ENCODE measurements around the gene CTXN2. TPM values are rescaled to one million over a fixed set of nuclear protein-coding genes. Genes with fewer than 3 reads are reported as not detected.
A peak's percentile ranks its signal among the peaks of the same experiment; 100 is the strongest.

CTXN2 gene
- total RNA-seq, 4 donors from 2014 or later = not detected

DNA sequence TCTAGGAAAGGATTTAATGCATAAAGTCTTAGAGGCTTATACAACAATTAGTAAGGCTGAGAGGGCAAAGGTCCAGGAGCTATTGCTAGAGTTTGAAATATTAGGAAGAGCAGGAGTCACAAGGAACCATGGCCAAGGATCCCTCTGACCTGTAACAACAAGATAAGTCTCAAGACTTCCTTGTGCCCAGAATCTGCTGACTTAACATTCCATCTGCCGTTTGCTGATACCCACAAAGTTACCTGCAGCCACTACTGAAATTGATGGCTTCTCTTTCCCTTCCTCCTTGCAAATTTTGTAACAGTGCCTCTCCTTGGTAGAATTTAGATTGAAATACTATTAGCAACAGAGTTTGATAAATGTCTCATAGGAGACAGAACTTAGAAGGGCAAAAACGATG is 8.7 kb upstream of the CTXN2 start:
- TF ChIP-seq EP300 (IDR thresholded peaks at IDR 0.05) (no peak), POLR2A (IDR thresholded peaks at IDR 0.05) (no peak)
- TF ChIP-seq, protein P1, sequence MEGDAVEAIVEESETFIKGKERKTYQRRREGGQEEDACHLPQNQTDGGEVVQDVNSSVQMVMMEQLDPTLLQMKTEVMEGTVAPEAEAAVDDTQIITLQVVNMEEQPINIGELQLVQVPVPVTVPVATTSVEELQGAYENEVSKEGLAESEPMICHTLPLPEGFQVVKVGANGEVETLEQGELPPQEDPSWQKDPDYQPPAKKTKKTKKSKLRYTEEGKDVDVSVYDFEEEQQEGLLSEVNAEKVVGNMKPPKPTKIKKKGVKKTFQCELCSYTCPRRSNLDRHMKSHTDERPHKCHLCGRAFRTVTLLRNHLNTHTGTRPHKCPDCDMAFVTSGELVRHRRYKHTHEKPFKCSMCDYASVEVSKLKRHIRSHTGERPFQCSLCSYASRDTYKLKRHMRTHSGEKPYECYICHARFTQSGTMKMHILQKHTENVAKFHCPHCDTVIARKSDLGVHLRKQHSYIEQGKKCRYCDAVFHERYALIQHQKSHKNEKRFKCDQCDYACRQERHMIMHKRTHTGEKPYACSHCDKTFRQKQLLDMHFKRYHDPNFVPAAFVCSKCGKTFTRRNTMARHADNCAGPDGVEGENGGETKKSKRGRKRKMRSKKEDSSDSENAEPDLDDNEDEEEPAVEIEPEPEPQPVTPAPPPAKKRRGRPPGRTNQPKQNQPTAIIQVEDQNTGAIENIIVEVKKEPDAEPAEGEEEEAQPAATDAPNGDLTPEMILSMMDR (IDR thresholded peaks at IDR 0.05) = no peak
- no peaks in the 10 kb centered on the region for H3K36me3 ChIP-seq
- 68 to 70% methylated on average over 2 of the region's 2 CpGs for WGBS, 2 donors

DNA sequence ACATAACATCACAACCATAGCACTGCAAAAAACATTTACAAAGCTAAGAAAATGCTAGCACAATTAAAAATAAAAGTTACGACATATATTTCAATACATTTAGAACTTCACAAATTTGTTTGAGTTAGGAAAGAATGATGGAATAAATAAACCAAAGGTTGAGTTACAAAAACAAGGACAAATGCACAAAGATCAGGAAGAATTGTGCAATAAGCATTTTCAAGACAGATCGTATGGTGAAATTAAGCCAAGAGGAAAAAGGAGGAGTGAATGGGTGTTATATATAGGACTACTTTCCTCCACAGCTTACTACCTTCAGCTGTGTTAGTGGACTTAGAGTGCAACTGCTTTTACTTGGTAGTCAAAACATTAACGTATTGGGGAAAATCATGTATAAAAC is 5.9 kb upstream of the CTXN2 start:
- TF ChIP-seq, protein P1 (IDR thresholded peaks at IDR 0.05) = no peak
- TF ChIP-seq EP300 (IDR thresholded peaks at IDR 0.05) = no peak
- TF ChIP-seq POLR2A (IDR thresholded peaks at IDR 0.05) = no peak
- WGBS, 2 donors = 82 to 85% methylated on average over 3 of the region's 3 CpGs
- no peak overlapping the region for H3K4me3 ChIP-seq
- no peak overlapping the region for H3K27ac ChIP-seq
- no peaks in the 10 kb centered on the region for H3K9me3 ChIP-seq
- no peaks in the 10 kb centered on the region for H3K36me3 ChIP-seq
- H3K4me1 ChIP-seq = no peaks in the 10 kb centered on the region
- no peak for DNase-seq (ENCODE audit: low spot score in 2 of 2)
- no peaks in the 10 kb centered on the region for H3K27me3 ChIP-seq

More for the DNA sequence above, 8.7 kb upstream of the CTXN2 start:
- H3K4me3 ChIP-seq = no peak overlapping the region
- no peak overlapping the region for H3K27ac ChIP-seq
- H3K4me1 ChIP-seq = peaks cover 0 to 7% (median 0%) of the 10 kb centered on the region in 4 donors
- H3K27me3 ChIP-seq = no peaks in the 10 kb centered on the region
- H3K9me3 ChIP-seq = no peaks in the 10 kb centered on the region
- DNase-seq (ENCODE audit: low spot score in 2 of 2) = no peak

DNA sequence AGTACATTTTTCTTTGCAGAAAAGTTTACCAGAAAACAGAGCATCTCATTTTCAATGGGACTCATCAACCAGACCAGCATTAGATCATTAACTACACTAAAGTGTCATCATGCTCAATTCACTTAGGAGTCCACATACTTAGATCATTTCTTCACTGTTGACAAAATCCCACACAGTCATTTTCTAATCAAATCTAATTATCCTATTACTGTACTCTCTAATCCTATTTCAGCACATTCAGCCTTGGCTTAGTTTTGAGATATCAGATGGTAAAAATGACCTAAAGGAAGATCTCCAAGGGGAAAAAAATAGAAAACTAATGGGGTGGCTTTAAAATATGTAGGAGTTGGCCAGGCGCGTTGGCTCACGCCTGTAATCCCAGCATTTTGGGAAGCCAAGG is 5.2 kb upstream of the CTXN2 start:
- WGBS, 2 donors = 86 to 92% methylated on average over 3 of the region's 3 CpGs
- TF ChIP-seq, protein P1 (IDR thresholded peaks at IDR 0.05) = no peak
- no peak for TF ChIP-seq POLR2A (IDR thresholded peaks at IDR 0.05)
- TF ChIP-seq EP300 (IDR thresholded peaks at IDR 0.05) = no peak

DNA sequence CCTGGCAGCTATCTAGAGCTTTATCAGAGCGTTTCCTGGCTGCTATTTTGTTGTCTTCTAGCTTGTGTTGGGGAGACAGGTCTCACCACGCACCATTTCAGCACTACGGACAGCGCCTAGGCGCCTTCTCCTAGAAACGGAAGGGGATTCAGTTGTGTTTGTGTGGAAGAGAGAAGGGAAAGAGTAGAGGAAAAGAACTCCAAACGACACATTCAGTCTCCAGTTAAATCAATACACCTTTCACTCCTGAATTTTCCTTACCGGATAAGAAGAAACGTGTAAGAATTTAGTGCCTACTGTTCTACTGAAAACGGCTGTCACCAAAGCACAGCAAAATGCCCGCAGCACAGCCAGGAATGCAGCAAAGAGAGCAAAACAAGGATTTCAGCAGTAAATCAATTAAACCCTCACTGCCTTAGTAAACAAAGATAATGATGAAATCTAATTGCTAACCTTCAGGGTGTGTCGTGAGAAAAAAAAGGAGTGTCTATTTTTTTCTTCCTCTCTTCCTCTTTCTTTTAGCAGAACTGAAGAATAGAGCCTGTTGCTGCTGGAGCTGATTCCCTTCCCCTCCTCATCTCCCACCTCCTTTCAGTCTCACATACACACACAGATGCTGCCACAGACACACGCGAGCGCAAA is 412 bp upstream of the CTXN2 start:
- H3K27me3 ChIP-seq = peaks cover 0 to 21% of the 10 kb centered on the region in 2 donors
- H3K4me1 ChIP-seq = peaks cover 0 to 9% (median 0%) of the 10 kb centered on the region in 4 donors
- H3K36me3 ChIP-seq = no peaks in the 10 kb centered on the region
- 4% methylated on average over 15 of the region's 15 CpGs for WGBS, 2 donors
- no peaks in the 10 kb centered on the region for H3K9me3 ChIP-seq
- DNase-seq (ENCODE audit: low spot score in 2 of 2) = peak; percentile 22 to 64
- no peak overlapping the region for H3K4me3 ChIP-seq
- TF ChIP-seq EP300 (IDR thresholded peaks at IDR 0.05) = no peak
- TF ChIP-seq, protein P1 (IDR thresholded peaks at IDR 0.05) = no peak
- TF ChIP-seq POLR2A (IDR thresholded peaks at IDR 0.05) = no peak
- no peak overlapping the region for H3K27ac ChIP-seq

More for the DNA sequence above, 5.2 kb upstream of the CTXN2 start:
- H3K9me3 ChIP-seq = no peaks in the 10 kb centered on the region
- DNase-seq (ENCODE audit: low spot score in 2 of 2) = no peak
- H3K27ac ChIP-seq = no peak overlapping the region
- H3K4me3 ChIP-seq = no peak overlapping the region
- H3K36me3 ChIP-seq = no peaks in the 10 kb centered on the region
- peaks cover 0 to 4% (median 0%) of the 10 kb centered on the region in 4 donors for H3K4me1 ChIP-seq
- peaks cover 0 to 3% of the 10 kb centered on the region in 2 donors for H3K27me3 ChIP-seq

DNA sequence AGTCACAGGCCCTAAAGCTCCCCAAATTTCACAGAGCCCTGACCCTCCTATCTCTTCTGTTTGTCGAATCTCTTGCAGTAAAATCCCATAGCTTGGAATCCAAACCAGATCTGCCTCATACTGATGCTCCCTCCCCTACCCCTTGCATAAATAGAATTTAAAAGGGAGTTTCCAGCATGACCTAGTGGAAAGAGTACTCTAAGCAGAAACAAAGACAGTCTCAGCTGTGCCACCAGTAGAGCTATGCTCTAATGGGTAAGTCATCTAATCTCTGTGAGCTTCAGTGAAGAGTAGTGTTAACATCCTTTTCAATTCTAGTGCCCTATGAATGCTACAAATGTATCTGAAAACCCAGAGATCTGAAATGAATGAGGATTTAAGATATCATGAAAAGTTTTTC is 10.6 kb downstream of the CTXN2 start:
- no peaks in the 10 kb centered on the region for H3K27me3 ChIP-seq
- H3K4me1 ChIP-seq = no peaks in the 10 kb centered on the region
- H3K9me3 ChIP-seq = no peaks in the 10 kb centered on the region
- H3K27ac ChIP-seq = no peak overlapping the region
- no peak for DNase-seq (ENCODE audit: low spot score in 2 of 2)
- no peaks in the 10 kb centered on the region for H3K36me3 ChIP-seq
- 86 to 87% methylated on average over 1 of the region's 1 CpG for WGBS, 2 donors
- TF ChIP-seq EP300 (IDR thresholded peaks at IDR 0.05) = no peak
- TF ChIP-seq, protein P1 (IDR thresholded peaks at IDR 0.05) = no peak
- no peak for TF ChIP-seq POLR2A (IDR thresholded peaks at IDR 0.05)
- H3K4me3 ChIP-seq = no peak overlapping the region
